Osteoblast (primary cell): Measurements from ENCODE around the gene SH3D21. TPM values are rescaled to one million over a fixed set of nuclear protein-coding genes. Genes with fewer than 3 reads are reported as not detected.

Experiments
- DNase-seq: peaks from one replicate; pipeline ENCODE4 v3.0.0; 2011; ENCODE audit warnings: low spot score, mixed read lengths; ENCODE audit not compliant: insufficient read length; ENCODE audit errors: missing footprints
- H2AFZ ChIP-seq: 2 replicates; pipeline ENCODE4 v1.6.0; 2011; ENCODE audit warnings: mild to moderate bottlenecking, low read length
- H3K27ac ChIP-seq: 2 replicates; pipeline ENCODE4 v1.5.1; 2011; ENCODE audit warnings: mild to moderate bottlenecking, low read depth, low read length, moderate library complexity
- H3K27me3 ChIP-seq: 2 replicates; pipeline ENCODE4 v1.6.0; 2012; ENCODE audit warnings: mild to moderate bottlenecking, control low read depth, inconsistent platforms, low read length, moderate library complexity; ENCODE audit not compliant: insufficient read depth
- H3K36me3 ChIP-seq: 2 replicates; pipeline ENCODE4 v1.5.1; 2011; ENCODE audit warnings: mild to moderate bottlenecking, low read length, control low read depth, moderate library complexity; ENCODE audit not compliant: insufficient read depth
- H3K4me1 ChIP-seq: 2 replicates; pipeline ENCODE4 v1.5.1; 2011; ENCODE audit warnings: mild to moderate bottlenecking, low read length, control low read depth, moderate library complexity; ENCODE audit not compliant: insufficient read depth
- H3K4me2 ChIP-seq: 2 replicates; pipeline ENCODE4 v1.6.0; 2011; ENCODE audit warnings: mild to moderate bottlenecking, low read length; ENCODE audit not compliant: insufficient read depth
- H3K4me3 ChIP-seq: fragments of 200-600 bp; sonication (generic); 3 replicates; pipeline ENCODE4 v1.5.1; 2012; ENCODE audit warnings: mild to moderate bottlenecking, low read length, inconsistent platforms; ENCODE audit not compliant: insufficient read depth
- H3K79me2 ChIP-seq: 2 replicates; pipeline ENCODE4 v1.6.0; 2012; ENCODE audit warnings: mild to moderate bottlenecking, low read length, control low read depth, inconsistent platforms; ENCODE audit not compliant: insufficient read depth
- H3K9me3 ChIP-seq: 2 replicates; pipeline ENCODE4 v1.5.1; 2011; ENCODE audit warnings: low read depth, low read length, control low read depth
- H4K20me1 ChIP-seq: 2 replicates; pipeline ENCODE4 v1.6.0; 2012; ENCODE audit warnings: mild to moderate bottlenecking, low read length, control low read depth; ENCODE audit not compliant: insufficient read depth
- total RNA-seq: library from RNA; depleted of rRNA; stranded (reverse); fragments of >200 nt; gene quantifications from 2 replicates; pipeline ENCODE4 v1.2.3, GENCODE V29; 2012
- TF ChIP-seq, protein P1 (sequence below): IDR thresholded peaks from 2 replicates; pipeline ENCODE4 v1.5.1; 2011; ENCODE audit warnings: mild to moderate bottlenecking, low read depth, low read length, moderate library complexity; ENCODE audit errors: extremely low read depth

Gene SH3D21
- total RNA-seq, 1 donor, result 2.2 TPM

DNA sequence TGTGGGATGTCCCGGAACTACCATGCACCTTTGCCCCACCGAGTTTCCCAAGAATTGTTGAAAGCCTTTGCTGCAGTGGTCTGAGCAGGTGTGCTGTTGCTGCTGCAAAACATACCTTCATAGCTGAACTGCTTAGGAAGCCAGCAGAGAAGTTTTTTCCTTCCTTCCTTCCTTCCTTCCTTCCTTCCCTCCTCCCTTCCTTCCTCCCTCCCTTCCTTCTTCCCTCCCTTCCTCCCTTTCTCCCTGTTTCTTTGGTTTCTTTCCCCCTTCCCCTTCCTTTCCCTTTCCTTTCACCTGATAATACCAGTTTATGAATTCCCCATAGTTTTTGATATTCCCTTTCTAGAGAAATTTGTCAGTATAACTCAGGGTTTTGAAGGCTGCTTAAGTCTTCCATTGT lies 10.8 kb upstream of the SH3D21 start:
- Histone ChIP-seq H3K36me3 (peaks cover 83% of the 10 kb centered on the region), H3K9me3 (no peaks in the 10 kb centered on the region), H3K27ac (no peak overlapping the region), H4K20me1 (peaks cover 7% of the 10 kb centered on the region), H2AFZ (no peak overlapping the region), H3K79me2 (peaks cover 42% of the 10 kb centered on the region), H3K4me2 (no peak overlapping the region), H3K4me1 (peaks cover 11% of the 10 kb centered on the region), H3K27me3 (no peaks in the 10 kb centered on the region), H3K4me3 (no peak overlapping the region)
- no peak for DNase-seq
- TF ChIP-seq, protein P1, sequence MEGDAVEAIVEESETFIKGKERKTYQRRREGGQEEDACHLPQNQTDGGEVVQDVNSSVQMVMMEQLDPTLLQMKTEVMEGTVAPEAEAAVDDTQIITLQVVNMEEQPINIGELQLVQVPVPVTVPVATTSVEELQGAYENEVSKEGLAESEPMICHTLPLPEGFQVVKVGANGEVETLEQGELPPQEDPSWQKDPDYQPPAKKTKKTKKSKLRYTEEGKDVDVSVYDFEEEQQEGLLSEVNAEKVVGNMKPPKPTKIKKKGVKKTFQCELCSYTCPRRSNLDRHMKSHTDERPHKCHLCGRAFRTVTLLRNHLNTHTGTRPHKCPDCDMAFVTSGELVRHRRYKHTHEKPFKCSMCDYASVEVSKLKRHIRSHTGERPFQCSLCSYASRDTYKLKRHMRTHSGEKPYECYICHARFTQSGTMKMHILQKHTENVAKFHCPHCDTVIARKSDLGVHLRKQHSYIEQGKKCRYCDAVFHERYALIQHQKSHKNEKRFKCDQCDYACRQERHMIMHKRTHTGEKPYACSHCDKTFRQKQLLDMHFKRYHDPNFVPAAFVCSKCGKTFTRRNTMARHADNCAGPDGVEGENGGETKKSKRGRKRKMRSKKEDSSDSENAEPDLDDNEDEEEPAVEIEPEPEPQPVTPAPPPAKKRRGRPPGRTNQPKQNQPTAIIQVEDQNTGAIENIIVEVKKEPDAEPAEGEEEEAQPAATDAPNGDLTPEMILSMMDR, result no peak

DNA sequence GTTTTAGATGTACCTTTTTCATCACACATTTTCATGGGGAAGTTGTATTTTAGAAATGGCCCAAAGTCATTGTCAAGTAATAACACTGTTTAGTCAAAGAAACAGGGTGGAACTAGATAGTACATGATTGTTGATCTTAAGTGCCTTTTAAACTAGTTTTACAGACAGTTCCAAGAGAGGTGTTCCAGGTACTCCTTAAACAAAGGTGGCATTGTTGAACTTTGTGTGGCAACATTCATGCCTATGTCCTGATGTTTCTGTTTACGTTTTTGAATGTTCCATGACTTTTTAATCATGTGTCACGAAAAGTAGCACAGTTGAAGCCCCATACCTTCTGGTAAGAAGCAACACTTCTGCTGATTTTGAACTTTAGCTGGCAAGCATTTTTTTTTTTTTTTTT lies 9.1 kb upstream of the SH3D21 start:
- Histone ChIP-seq H3K79me2 (peaks cover 26% of the 10 kb centered on the region), H3K27me3 (no peaks in the 10 kb centered on the region), H3K9me3 (no peaks in the 10 kb centered on the region), H4K20me1 (peaks cover 10% of the 10 kb centered on the region), H3K27ac (no peak overlapping the region), H3K4me3 (no peak overlapping the region), H3K4me2 (no peak overlapping the region), H3K4me1 (peaks cover 12% of the 10 kb centered on the region), H3K36me3 (peaks cover 83% of the 10 kb centered on the region), H2AFZ (no peak overlapping the region)
- no peak for DNase-seq
- TF ChIP-seq, protein P1, result no peak

DNA sequence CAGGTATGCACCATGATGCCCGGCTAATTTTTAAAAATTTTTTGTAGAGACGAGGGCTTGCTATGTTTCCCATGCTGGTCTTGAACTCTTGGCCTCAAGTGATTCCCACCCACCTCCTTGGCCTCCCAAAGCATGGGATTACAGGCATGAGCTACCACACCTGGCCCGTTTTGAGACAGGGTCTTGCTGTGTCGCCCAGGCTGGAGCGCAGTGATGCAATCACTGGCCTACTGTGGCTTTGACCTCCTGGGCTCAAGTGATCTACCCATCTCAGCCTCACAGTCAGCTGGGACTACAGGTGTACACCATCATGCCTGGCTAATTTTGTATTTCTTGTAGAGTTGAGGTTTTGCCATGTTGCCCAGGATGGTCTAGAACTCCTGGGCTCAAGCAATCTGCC lies 7.5 kb upstream of the SH3D21 start:
- peaks cover 12% of the 10 kb centered on the region for H3K4me1 ChIP-seq
- H3K9me3 ChIP-seq, result no peaks in the 10 kb centered on the region
- no peak overlapping the region for H3K4me3 ChIP-seq
- H3K27me3 ChIP-seq, result no peaks in the 10 kb centered on the region
- H3K36me3 ChIP-seq, result peaks cover 84% of the 10 kb centered on the region
- DNase-seq, result no peak
- H2AFZ ChIP-seq, result no peak overlapping the region
- TF ChIP-seq, protein P1, result no peak
- H3K4me2 ChIP-seq, result no peak overlapping the region
- peaks cover 17% of the 10 kb centered on the region for H3K79me2 ChIP-seq
- H3K27ac ChIP-seq, result peak overlapping the region; percentile 19
- peaks cover 23% of the 10 kb centered on the region for H4K20me1 ChIP-seq

DNA sequence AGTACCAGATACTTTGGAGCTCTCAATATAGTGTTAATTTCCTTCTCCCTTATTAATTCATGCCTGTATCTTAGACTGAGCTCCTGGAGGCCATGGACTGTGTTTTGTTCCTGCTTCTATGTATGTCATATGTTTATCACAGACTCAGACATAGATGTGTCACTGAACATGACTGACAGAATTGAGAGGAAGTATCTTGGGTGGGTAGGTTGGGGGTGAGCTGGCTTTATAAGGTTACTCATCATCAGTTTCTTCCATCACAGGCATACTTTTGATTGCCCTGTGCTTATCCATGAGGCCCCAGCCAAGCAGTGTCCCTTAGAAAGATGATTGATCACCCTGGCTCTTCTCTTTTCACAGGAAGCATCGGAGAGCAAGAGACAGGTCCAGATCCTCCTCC lies 5.6 kb upstream of the SH3D21 start:
- no peaks in the 10 kb centered on the region for H3K9me3 ChIP-seq
- H2AFZ ChIP-seq, result no peak overlapping the region
- TF ChIP-seq, protein P1, result no peak
- no peak for DNase-seq
- peaks cover 84% of the 10 kb centered on the region for H3K36me3 ChIP-seq
- no peak overlapping the region for H3K4me3 ChIP-seq
- peaks cover 12% of the 10 kb centered on the region for H3K4me1 ChIP-seq
- H4K20me1 ChIP-seq, result peaks cover 23% of the 10 kb centered on the region
- no peaks in the 10 kb centered on the region for H3K27me3 ChIP-seq
- H3K4me2 ChIP-seq, result no peak overlapping the region
- H3K27ac ChIP-seq, result peak overlapping the region; percentile 58
- H3K79me2 ChIP-seq, result peaks cover 11% of the 10 kb centered on the region
